Measurements from ENCODE around the gene RRP36.

DNA sequence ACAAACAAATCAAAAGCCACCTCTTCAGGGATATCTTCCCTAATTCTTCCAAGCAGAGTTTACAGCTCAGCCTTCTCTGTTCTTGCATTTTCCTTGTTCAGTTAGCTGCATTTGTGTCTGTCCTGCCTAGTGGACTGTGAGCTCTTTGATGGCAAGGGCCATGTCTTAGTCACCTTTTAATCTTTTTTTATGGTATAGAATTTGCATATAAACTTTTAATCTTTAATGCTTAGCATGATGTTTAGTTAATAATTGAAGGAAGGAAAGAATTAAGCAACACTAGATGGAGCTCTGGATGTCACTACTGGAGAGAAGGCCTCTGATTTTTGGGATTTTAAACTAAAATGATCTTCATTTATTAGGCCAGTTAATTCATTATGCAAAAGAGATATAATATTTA, 24.9 kb upstream of the RRP36 start:
- TF ChIP-seq, protein P1, sequence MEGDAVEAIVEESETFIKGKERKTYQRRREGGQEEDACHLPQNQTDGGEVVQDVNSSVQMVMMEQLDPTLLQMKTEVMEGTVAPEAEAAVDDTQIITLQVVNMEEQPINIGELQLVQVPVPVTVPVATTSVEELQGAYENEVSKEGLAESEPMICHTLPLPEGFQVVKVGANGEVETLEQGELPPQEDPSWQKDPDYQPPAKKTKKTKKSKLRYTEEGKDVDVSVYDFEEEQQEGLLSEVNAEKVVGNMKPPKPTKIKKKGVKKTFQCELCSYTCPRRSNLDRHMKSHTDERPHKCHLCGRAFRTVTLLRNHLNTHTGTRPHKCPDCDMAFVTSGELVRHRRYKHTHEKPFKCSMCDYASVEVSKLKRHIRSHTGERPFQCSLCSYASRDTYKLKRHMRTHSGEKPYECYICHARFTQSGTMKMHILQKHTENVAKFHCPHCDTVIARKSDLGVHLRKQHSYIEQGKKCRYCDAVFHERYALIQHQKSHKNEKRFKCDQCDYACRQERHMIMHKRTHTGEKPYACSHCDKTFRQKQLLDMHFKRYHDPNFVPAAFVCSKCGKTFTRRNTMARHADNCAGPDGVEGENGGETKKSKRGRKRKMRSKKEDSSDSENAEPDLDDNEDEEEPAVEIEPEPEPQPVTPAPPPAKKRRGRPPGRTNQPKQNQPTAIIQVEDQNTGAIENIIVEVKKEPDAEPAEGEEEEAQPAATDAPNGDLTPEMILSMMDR (IDR thresholded peaks at IDR 0.05; ENCODE audit: control extremely low read depth in 1 of 3, insufficient read depth in 1 of 3, low read depth in 1 of 3, low read length in 3 of 3): no peak
- TF ChIP-seq PHF8 (conservative IDR thresholded peaks at IDR 0.05; ENCODE audit: low read depth, low read length) (no peak), CREB1 (IDR thresholded peaks at IDR 0.05) (no peak), EZH2 (IDR thresholded peaks at IDR 0.05; ENCODE audit: low read depth, low read length, severe bottlenecking) (no peak), RNF2 (IDR thresholded peaks at IDR 0.05; ENCODE audit: borderline replicate concordance, low read depth, low read length, missing control alignments, poor library complexity, severe bottlenecking) (no peak)
